ENCODE measurements around the gene PEX10.

Gene PEX10

GRCh38 chr1:2375246-2375922, 37.0 kb downstream of the PEX10 start:
- DNase-seq (ENCODE audit: low read depth in 2 of 2), result no peak

GRCh38 chr1:2374252-2375155, 37.9 kb downstream of the PEX10 start:
- DNase-seq (ENCODE audit: low read depth in 2 of 2), result no peak

GRCh38 chr1:2373551-2374251, 38.7 kb downstream of the PEX10 start:
- DNase-seq (ENCODE audit: low read depth in 2 of 2), result no peak

DNA sequence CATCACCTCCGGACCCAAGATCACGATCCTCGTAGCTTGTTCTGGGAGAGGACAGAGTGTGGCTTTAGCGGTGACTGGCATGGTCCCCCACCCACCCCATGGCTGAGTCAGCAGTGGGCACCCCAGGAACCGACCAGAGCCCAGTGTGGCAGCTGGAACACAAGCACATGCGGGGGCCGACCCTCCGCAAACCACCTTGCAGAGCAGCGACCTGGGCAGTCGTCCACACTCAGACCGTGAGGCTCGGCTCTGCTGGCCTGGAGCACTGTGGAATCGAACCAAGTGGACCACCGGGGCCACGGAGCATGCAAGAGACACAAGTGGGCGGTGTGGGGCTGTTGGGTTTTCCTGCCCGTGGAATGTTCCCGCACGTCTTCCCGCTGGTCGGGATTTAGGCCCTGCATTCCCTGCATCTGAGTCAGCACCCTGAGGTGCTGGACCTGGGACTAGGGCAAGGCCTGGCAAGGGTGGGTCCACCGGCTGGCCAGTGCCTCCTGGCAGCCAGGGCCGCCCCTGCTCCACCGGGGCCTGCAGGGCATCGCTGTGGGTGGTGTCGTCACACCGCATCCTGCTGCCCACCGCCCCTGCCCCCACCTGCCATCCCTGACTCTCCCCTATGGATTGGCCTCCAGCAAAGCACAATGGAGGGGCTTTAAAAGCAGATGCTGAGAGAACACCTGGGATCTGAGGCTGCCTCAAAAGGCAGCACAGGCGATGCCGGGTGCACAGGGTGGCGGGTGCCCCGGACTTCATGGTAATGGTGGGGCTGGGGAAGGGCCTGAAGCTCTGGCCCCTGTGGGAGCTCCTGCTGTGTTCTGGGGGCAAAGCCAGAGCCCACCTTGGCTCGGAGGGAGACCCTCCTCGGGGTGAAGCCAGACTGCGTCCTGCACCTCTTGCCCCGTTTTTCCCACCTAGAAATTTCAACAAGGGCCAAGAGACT, 39.5 kb downstream of the PEX10 start:
- no peak for DNase-seq (ENCODE audit: low read depth in 2 of 2)

GRCh38 chr1:2368053-2368744, 44.2 kb downstream of the PEX10 start:
- no peak for DNase-seq (ENCODE audit: low read depth in 2 of 2)

- DNase-seq (ENCODE audit: low read depth in 2 of 2), result no peak
Observed at GRCh38 chr1:2363847-2364513, 48.4 kb downstream of the PEX10 start.

GRCh38 chr1:2360588-2361364, 51.6 kb downstream of the PEX10 start:
- DNase-seq (ENCODE audit: low read depth in 2 of 2), result no peak

- DNase-seq (ENCODE audit: low read depth in 2 of 2), result no peak
Observed at GRCh38 chr1:2358651-2359640, 53.4 kb downstream of the PEX10 start.

DNA sequence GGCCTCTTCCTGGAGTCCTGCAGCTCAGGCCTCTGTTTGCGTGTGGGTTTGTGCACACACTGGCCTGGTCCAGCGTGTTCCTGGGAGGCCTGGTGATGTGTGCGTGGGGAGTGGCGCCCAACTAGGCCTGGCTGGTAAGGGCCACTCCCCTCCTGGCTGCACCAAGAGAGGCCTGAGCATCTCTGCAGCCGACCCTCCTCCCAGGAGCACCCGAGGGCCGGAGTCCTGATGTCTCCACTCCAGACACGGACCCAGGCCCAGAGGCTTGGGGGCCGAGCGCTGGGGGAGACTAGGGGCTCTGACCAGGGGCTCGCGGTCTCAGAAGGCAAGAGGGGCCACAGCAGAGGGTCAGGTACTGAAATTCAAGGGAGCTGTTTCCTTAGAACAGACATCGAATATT, 54.3 kb downstream of the PEX10 start:
- no peak for DNase-seq (ENCODE audit: low read depth in 2 of 2)

- DNase-seq (ENCODE audit: low read depth in 2 of 2), result no peak
Observed at GRCh38 chr1:2356911-2357845, 55.2 kb downstream of the PEX10 start.

- DNase-seq (ENCODE audit: low read depth in 2 of 2), result no peak
Observed at GRCh38 chr1:2356401-2356800, 56.0 kb downstream of the PEX10 start.

DNA sequence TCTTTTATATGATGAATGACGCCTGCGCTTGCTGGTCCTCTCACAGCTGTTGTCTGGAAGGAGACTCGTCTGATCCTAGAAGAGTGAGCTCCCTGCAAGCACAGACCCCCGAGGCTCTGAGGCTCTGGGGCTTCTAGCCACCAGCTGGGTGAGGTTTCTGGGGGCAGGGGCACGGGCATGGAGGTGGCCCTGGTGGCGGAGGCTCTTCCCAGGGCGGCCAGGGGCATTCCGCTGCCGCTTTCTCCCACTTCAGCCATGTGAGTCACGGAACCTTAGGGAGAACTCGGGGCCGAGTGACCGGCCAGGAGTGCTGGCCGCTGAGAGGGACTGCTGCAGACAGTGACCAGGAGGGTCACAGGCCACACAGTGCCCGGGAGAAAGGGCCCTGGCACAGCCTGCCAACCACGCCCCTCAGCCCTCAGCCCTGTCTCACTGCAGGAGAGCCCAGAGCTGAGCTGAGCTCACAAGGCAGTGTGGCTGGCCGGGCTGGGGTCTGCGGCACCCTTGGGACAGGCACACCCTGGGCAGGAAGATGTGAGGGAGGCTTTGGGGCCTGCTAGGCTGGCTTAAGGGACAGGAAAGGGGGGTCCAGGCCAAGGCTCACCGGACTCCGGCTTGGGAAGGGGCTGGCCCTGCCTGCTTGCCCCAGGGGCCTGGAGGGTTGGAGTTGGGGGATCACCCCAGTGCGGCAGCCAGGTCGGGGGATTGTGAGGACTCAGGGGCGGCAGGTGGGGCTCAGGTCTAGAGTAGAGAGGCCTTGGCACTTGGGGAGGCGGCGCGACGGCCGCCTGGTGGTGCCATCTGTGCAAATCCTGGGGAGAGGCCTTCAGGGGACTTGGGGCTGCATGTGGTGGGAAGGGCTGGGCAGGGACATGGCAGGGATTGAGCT, 56.7 kb downstream of the PEX10 start:
- DNase-seq (ENCODE audit: low read depth in 2 of 2), result no peak

GRCh38 chr1:2354511-2355372, 57.6 kb downstream of the PEX10 start:
- no peak for DNase-seq (ENCODE audit: low read depth in 2 of 2)

Measured in activated CD4-positive, alpha-beta T cell treated with anti-CD3 and anti-CD28 coated beads for 24 hours (primary cell).